ENCODE results near the gene TRABD2B. TPM values are rescaled to one million over a fixed set of nuclear protein-coding genes. Genes with fewer than 3 reads are reported as not detected.

TRABD2B gene
- total RNA-seq, 1 donor from 2014 or later = not detected

DNA sequence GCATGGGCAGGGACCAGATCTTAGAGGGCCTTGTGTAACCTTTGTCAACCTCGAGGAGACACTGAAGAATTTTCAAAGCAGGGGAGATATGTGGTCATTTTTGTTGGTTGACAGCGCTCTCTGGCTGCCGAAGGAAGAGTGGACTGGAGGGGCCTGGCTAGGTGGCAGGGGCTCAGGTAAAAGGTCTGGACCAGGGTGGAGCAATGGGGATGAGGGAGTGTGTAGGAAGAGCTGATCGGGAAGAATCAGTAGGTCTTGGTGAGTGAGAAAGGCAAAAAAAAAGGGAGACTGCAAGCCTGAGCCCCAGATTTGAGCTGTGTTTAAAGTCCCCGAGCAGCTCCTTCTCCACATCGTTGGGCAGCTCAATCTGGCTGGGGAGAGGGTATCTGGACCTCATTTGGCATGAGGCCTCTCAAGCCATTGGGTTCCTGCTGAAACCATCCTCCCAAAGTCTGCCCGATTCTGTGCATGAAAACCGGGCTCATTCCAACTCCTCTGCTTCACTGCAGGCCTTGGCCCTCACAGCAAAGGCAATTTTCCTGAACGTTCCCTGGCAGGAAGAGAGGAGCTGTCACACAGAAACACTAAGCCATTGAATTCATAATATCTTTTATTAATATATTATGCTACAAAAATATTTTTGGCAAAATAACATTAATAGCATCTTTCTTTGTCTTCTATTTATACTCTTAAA, 237.1 kb downstream of the TRABD2B start:
- Mint-ChIP-seq H3K36me3 (ENCODE audit: unreplicated experiment) (no peaks in the 10 kb centered on the region), H3K4me3 (ENCODE audit: unreplicated experiment) (no peak overlapping the region), H3K4me1 (ENCODE audit: unreplicated experiment) (peaks cover 2% of the 10 kb centered on the region), H3K27me3 (ENCODE audit: unreplicated experiment) (peaks cover 29% of the 10 kb centered on the region), H3K9me3 (ENCODE audit: unreplicated experiment) (no peaks in the 10 kb centered on the region), H3K27ac (ENCODE audit: unreplicated experiment) (no peak overlapping the region)
- TF ChIP-seq, protein P1, sequence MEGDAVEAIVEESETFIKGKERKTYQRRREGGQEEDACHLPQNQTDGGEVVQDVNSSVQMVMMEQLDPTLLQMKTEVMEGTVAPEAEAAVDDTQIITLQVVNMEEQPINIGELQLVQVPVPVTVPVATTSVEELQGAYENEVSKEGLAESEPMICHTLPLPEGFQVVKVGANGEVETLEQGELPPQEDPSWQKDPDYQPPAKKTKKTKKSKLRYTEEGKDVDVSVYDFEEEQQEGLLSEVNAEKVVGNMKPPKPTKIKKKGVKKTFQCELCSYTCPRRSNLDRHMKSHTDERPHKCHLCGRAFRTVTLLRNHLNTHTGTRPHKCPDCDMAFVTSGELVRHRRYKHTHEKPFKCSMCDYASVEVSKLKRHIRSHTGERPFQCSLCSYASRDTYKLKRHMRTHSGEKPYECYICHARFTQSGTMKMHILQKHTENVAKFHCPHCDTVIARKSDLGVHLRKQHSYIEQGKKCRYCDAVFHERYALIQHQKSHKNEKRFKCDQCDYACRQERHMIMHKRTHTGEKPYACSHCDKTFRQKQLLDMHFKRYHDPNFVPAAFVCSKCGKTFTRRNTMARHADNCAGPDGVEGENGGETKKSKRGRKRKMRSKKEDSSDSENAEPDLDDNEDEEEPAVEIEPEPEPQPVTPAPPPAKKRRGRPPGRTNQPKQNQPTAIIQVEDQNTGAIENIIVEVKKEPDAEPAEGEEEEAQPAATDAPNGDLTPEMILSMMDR (IDR thresholded peaks at IDR 0.05) = no peak
- no peak for DNase-seq (ENCODE audit: extremely low spot score, unreplicated experiment)

DNA sequence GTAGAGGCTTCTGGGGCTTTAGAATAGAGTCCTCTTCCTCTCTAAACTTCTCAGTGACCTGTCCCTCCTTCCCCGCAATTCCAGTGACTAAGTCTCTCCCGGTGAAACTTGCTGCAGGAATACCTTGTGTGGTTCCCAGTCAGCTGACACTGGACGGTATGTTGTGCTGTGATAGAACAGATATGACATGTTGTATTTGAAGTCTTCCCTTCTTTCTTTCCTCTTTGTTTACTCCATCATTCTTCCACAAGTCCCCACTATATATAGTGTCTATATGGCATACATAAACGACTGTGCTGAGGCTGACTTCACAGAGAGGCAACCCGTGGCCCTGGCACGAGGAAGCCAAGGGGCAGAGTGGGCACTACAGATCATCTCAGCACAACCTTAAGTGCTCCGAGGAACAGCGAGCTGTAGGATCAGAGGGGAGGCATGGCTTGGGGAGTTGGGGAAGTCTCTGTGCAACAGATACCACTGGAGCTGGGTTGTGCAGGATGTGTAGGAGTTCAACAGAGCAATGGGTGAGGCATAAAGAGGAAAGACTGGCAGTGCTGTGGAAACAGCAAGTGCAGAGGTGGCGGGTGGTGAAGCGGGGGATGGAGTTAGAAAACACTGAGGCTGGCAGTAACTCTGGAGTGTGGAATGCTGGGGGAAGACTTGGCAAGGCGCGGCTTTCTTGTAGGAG, 237.8 kb downstream of the TRABD2B start:
- peaks cover 2% of the 10 kb centered on the region for H3K4me1 Mint-ChIP-seq (ENCODE audit: unreplicated experiment)
- H3K4me3 Mint-ChIP-seq (ENCODE audit: unreplicated experiment) = no peak overlapping the region
- no peaks in the 10 kb centered on the region for H3K36me3 Mint-ChIP-seq (ENCODE audit: unreplicated experiment)
- H3K27ac Mint-ChIP-seq (ENCODE audit: unreplicated experiment) = no peak overlapping the region
- H3K9me3 Mint-ChIP-seq (ENCODE audit: unreplicated experiment) = no peaks in the 10 kb centered on the region
- no peak for DNase-seq (ENCODE audit: extremely low spot score, unreplicated experiment)
- TF ChIP-seq, protein P1 (IDR thresholded peaks at IDR 0.05) = no peak
- peaks cover 29% of the 10 kb centered on the region for H3K27me3 Mint-ChIP-seq (ENCODE audit: unreplicated experiment)

DNA sequence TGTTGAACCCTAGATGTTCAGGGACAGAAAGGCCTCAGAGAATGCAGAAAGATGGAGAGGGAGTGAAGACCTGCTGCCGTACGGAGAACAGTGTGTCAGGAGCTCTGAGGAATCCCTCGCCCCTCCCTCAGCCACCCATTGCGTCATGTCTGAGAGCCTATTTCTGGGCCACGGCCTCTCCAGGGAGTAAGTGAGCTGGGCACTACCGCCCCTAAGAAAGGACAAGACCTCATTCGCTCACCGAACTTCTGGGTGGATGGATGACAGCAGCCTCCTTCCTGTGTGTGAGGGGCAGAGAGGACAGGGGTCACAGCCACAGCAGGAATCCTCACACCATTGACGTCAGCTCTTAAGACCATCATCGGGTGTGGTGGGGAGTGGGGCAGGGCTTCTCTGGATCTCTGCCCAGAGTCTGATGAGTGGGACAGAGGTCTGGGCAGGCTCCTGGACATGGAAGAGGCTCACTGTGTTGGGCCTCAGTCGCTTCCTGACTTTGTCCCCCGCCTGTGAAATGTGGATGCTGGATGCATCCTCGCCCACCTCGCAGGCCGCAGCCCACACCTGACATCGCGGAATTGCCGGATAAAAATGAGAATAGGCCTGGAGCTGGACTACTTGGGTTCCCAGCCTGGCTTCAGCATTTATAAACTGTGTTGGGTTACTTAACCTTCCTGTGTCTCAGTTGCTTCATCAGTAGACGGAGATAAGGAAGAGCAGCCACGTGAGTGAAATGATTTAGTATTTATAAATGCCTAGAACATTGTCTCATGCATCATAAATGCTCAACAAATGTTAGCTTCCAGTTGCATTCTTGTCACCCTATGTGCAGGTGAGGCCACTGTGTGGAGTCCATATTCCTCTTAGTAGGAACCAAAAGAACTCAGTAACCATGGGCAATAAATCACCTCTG, 238.6 kb downstream of the TRABD2B start:
- no peak for DNase-seq (ENCODE audit: extremely low spot score, unreplicated experiment)
- H3K27me3 Mint-ChIP-seq (ENCODE audit: unreplicated experiment) = peaks cover 29% of the 10 kb centered on the region
- H3K27ac Mint-ChIP-seq (ENCODE audit: unreplicated experiment) = no peak overlapping the region
- H3K9me3 Mint-ChIP-seq (ENCODE audit: unreplicated experiment) = no peaks in the 10 kb centered on the region
- no peaks in the 10 kb centered on the region for H3K36me3 Mint-ChIP-seq (ENCODE audit: unreplicated experiment)
- TF ChIP-seq, protein P1 (IDR thresholded peaks at IDR 0.05) = no peak
- peaks cover 2% of the 10 kb centered on the region for H3K4me1 Mint-ChIP-seq (ENCODE audit: unreplicated experiment)
- H3K4me3 Mint-ChIP-seq (ENCODE audit: unreplicated experiment) = no peak overlapping the region

DNA sequence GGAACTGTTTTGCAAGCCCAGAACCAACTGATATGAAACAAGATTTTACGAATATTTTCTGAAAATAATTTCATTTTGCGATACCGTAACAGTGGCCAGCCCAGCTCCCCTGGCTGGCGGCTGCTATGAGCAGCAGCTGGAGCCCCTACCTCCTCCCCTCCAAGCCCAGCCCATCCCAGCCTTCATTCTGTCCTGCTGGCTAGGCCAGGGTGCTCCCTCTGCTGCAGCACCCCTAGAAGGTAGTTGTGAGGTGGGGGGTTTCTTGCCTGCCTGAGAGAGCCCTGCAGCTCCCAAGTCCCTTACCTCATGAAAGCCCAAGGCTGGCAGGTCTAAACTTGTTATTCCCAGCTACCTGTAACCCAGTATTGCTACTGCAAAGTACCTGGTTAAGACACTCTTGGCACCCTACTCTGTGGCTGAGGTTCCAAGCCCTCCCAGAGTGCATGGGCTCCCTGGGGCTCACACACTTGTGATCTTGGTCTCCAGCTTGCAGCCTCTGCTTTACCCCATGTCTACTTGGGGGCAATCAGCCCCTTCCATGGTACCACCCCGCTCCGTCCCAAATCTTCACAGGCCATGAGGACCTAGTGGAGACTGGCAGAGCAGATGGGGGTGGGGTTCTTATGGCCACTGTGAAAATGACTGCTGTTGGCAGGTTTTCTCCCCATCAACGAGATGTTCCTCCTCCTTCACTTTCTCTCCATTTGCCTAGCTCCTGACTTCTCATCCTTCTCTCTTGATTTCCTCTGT, 239.8 kb downstream of the TRABD2B start:
- peaks cover 2% of the 10 kb centered on the region for H3K4me1 Mint-ChIP-seq (ENCODE audit: unreplicated experiment)
- no peak for DNase-seq (ENCODE audit: extremely low spot score, unreplicated experiment)
- H3K27ac Mint-ChIP-seq (ENCODE audit: unreplicated experiment) = no peak overlapping the region
- H3K27me3 Mint-ChIP-seq (ENCODE audit: unreplicated experiment) = peaks cover 21% of the 10 kb centered on the region
- TF ChIP-seq, protein P1 (IDR thresholded peaks at IDR 0.05) = no peak
- H3K9me3 Mint-ChIP-seq (ENCODE audit: unreplicated experiment) = no peaks in the 10 kb centered on the region
- H3K36me3 Mint-ChIP-seq (ENCODE audit: unreplicated experiment) = no peaks in the 10 kb centered on the region
- no peak overlapping the region for H3K4me3 Mint-ChIP-seq (ENCODE audit: unreplicated experiment)

Data from osteocyte (in vitro differentiated cells).